Activated CD4-positive, CD25-positive, alpha-beta regulatory T cell treated with anti-CD3 and anti-CD28 coated beads, Interleukin-2, amount 50 U/mL, for 24 hours (primary cell): ENCODE results near the gene XRCC5.

Experiments
- ATAC-seq, 2 donors: fragments of 150-1000 bp; cut with Tn5 transposase; one replicate each; pipeline ENCODE4 v1.10.0; 2021; ENCODE audit warnings: mild to moderate bottlenecking in 1 of 2, moderate library complexity in 1 of 2

XRCC5 gene

DNA sequence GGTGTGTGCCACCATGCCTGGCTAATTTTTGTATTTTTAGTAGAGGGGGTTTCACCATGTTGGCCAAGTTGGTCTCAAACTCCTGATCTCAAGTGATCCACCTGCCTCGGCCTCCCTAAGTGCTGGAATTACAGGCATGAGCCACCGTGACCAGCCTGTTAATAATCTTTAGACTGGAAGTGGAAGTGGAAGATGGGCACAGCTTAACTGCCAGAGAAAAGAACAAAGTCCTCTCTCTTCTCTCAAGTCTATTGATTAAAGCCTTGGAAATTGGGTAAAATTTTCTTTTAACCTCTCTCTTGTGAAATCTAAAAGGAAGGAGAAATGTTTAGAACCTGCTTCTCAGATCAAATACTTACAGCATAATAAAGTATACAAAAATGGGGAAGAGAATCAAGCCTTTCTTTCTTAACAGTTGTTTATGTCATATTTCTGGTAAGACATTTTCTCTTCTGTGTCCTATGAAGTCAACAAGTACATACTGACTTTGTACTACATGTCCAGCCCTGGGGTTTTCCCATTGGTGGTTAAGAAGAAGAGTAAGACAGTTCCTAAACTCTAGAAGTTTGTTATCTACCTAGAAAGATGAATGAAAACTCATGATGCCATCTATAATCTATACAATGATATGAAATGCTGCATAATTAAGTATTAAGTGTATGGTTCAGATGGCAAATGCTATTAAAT is 22.8 kb upstream of the XRCC5 start:
- no peak for ATAC-seq

- peak; percentile 90 to 91 for ATAC-seq
These were observed 18.8 kb upstream of the XRCC5 start for GRCh38 chr2:216090369-216090786.

- ATAC-seq: no peak
These were observed 16.5 kb upstream of the XRCC5 start for GRCh38 chr2:216092646-216093045.

DNA sequence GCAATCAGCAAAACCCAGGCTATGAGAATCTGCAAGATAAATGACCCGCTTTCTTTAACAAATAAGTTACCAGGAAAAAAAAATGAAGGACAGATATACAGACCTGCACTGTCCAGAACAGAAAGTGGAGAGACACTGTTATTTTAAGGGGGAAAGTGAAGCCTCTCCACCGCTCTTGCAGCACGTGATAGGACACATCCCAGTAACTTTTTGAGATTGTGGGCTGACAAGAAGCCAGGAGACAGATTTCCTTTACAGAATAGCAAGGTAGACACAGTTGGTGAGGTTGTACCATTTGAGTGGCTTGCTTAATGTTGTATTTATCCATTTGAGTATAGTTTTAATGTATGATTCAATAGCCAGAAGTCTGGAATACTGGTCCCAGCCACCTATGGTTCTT is 14.4 kb upstream of the XRCC5 start:
- no peak for ATAC-seq

DNA sequence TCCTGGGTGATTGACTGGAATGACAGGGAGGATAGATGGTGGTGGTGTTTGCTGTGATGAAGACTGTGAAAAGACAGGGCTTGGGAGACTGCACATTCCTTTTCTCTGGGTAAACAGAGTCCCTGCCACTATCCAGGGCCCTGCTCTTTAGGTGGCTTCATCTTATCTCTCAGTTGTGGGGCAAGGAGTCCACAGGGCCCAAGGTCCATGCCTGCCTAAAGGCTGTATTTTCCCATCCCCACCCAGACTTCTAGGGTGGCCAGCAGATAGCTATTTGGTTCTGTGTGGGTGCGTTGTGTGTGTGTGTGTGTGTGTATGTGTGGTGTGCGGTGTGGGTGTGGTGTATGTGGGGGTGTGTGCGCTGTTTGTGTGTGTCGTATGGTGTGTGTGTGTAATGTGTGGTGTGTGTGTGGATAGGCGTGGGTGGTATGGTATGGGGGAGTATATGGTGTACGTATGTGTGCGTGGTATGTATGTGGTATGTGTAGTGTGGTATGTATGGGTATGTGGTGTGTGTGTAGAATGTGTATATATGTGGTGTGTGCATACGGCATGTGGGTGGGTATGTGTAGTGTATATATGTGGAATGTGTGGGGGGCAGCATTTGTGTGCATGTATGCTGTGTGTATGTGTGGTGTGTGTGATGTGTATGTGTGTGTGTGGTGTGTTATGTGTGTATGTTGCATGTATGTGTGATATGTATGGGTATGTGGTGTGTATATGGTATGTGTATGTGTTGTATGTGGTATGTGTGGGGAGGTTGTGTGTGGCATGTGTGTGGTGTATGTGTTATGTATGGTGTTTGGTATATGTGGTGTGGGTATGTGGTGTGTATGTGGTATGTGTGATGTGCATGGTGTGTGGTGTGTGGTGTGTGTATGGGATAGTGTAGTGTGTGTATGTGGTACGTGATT is 10.5 kb upstream of the XRCC5 start:
- no peak for ATAC-seq

DNA sequence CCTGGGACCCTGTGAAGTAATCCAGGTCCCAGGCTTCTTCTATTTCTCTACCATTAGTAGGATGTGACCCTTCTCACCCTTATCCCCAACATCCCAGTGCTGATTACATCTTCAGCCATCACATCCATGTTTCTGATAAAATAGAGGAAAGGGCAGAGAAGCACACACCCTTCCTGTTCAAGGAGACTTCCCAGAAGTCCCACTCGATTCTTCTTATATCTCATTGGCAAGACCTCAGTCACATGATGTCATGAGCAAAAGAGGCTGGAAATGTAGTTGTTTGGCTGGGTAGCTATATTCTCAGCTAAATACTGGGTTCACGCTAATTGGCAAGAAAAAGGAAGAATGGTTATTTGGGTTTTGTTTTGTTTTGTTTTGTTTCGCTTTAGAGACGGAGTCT is 8.0 kb upstream of the XRCC5 start:
- no peak for ATAC-seq

DNA sequence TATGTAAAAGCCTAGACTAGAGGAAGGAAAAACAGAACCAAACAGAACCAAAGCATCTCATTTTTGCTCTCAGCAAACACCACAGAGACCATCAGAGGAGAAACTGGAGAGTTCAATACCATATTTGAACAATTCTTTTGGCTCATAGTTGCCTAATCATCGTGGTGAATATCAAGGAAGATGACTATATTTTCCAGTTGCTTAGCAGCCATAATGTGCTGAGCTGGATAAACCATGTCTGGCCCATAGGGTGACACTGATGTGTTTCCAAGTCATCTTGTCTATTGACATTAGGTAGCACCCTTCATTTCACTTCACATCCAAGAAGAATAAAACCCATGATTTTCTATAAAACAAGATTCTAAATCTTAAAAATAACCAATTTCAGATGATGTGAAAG is 5.9 kb upstream of the XRCC5 start:
- peak in 1 of 2 donors; percentile 46 for ATAC-seq

DNA sequence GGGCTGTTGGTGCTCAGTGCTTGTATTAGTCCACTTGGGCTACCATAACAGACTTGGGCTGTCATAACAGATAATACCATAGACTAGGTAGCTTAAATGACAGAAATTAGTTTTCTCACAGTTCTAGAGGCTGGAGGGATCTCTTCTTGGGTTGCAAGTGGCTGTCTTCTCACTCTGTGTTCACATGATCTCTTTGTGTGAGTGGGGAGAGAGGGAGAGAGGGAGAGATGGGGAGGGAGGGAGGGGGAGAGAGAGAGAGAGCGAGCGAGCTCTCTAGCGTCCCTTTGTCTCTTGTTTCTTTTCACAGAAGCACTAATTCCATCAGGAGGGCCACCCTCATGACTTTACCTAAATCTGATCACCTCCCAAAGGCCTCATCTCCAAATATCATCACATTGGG is 4.5 kb upstream of the XRCC5 start:
- ATAC-seq: no peak

DNA sequence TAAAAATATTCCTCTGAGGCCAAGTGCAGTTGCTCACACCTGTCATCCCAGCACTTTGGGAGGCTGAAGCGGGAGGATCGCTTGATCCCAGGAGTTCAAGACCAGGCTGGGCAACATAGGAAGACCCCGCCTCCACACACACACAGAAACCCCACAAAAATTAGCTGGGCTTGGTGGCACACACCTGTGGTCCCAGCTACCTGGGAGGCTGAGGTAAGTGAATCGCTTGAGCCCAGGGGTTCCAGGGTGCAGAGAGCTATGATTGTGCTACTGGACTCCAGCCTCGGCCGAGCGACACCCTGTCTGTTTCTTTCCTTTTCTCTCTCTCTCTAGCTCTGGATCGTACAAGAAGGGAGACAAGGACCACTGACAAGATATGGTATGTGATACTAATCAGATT is 1.8 kb upstream of the XRCC5 start:
- ATAC-seq: no peak

DNA sequence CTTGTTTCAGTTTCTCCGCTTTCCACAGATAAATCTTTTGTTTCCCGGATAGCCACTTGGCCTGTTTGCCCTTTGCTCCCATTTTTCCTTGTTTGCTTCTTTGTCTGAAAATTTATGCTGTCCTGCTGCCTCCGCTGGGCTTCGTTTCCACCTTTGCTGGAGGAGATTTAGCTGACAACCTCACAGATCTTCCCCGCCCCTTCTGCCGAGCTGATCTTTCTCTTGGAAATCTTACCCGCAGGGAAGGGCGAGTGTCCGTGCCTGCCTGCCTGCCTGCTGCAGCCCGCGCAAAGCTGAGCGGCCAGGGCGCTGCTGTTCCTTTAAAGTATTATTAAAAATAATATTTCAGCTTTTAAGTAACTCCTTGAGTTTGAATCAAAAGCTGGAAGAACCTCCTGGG is 1.4 kb upstream of the XRCC5 start:
- no peak for ATAC-seq

GRCh38 chr2:216108310-216108966 is 710 bp upstream of the XRCC5 start:
- ATAC-seq: no peak

DNA sequence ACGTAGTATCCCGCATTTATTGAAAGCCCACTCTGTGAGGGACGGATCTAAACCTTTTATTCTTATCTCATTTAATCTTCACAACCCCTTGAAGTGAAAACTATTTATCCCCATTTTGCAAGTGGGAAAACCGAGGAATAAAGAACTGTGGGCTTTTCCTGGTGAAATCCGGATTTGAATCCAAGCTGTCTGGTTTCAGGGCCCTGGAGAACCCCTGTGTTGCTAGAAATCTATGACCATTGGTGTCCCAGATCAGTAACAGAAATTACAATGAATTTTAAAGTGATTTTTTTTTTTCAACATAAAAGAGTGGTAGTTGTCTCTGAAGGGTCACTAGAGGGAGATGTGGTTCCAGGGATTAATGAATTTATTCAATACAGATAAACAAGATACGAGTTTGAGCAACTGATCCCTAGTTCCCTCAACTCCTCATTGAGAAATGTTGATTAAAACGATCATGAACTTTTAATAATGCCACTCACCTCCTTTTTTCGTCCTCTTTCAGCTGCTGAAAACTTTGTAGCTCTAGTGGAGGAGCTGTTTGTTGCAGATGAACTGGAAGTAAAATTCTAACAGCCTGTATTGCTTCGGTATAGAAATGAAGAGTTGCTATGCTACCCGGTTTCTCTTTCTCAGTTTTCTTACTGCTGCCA is 940 bp downstream of the XRCC5 start:
- peak in 1 of 2 donors; percentile 14 for ATAC-seq

- no peak for ATAC-seq
These were observed 1.5 kb downstream of the XRCC5 start for GRCh38 chr2:216110620-216111019.

GRCh38 chr2:216111122-216111521 is 2.0 kb downstream of the XRCC5 start:
- no peak for ATAC-seq

DNA sequence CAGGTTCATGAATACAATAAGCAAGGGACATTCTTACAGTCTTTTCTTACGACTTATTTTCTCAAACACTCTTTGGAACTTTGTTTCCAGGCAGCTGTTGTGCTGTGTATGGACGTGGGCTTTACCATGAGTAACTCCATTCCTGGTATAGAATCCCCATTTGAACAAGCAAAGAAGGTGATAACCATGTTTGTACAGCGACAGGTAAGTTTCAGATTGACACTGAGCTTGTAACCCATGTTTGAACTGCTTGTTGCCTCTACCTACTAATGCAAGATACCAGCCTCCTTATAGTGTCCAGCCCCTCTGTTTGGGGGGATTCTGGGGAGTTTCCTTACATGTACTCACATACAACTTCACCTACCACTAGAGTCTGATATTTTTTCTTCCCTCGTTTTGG is 3.8 kb downstream of the XRCC5 start:
- peak; percentile 10 to 12 for ATAC-seq

- peak; percentile 24 to 33 for ATAC-seq
These were observed 4.4 kb downstream of the XRCC5 start for GRCh38 chr2:216113572-216113971.

DNA sequence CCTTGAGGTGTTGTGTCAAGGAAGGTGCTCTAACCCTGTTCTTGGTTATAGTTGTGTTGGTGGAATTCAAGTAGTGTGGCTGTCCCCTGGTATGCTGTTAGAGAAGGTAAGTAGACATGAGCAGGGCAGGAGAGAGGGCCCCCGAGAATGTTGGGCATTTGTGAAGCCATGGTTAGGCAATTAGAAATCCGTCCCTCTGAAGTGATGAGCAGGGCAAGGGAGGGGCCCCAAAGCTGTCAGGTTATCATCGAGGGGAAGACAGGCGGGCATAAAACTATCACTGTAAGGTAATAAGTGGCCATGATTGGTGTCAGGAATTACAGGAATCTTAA is 5.2 kb downstream of the XRCC5 start:
- peak in 1 of 2 donors; percentile 0 for ATAC-seq

DNA sequence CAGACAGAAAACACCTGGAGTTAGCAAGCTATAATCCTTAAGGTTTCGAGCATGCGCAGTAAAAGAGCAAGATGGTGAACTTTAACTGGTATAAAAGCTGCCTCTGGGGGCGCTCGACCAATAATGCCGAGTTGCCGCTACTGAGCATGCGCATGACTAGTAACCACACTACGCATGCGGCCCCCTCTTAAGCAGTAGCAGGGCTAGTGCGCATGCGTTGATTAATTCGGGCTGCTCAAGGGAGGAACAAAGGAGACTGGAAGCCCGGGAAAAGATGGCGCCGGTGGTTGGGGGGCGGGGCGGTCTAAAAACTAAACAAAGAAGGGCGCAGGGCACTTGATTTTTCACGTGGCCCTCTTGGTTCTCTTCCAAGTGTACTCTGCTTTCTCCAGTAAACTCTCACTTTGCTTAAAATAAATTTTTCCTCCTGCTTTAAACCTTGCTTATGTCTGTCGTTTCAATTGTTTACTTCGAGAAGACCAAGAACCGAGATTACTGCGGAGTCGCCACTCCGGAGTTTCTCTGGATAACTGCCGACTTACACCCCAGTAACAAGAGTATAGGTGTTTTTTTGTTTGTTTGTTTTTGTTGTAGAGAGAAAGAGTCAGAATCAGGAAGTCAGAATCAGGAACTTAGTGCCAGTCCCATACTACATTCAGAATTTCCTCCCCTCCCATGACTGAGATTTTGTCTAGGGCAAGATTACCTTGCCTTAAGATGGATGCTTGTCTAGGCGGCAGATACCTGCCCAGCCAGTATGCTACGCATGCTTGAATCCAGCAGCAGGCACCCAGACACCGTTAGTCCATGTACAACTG is 5.8 kb downstream of the XRCC5 start:
- ATAC-seq: peak; percentile 54 to 62

DNA sequence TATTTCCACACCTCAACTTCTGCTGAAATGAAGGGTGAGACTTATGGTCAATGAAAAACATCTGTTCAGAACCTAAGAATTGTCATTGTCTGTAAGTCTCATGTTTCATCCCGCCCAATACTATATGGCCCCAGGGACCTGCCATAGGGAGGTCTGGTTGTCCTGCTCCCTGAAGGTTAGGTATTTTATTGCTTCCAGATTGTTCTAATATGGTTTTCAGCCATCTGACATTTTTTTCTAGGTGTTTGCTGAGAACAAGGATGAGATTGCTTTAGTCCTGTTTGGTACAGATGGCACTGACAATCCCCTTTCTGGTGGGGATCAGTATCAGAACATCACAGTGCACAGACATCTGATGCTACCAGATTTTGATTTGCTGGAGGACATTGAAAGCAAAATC is 7.3 kb downstream of the XRCC5 start:
- ATAC-seq: no peak

GRCh38 chr2:216117561-216118340 is 8.6 kb downstream of the XRCC5 start:
- no peak for ATAC-seq

DNA sequence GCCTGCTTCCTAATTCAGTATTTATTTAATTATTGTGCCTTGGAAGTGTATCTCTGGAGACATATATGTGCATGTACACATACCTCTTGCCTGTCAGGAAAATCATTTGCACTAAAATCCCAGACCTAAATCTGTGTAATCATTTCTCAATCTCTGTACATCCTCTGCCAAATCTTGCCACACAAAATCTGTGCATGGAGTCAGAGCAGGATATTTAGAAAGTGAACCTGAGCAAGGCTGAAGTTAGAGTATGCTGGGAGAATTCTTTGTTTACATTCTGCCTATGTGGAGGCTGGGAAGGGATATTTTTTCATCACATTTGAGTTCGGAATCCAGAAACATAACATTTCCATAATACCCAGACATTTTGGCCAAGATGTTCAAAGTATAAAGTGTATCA is 9.3 kb downstream of the XRCC5 start:
- no peak for ATAC-seq
